SJCRH30 (cell line): ENCODE data around the gene SLC9A9. TPM values are rescaled to one million over a fixed set of nuclear protein-coding genes. Genes with fewer than 3 reads are reported as not detected.

Source experiments
- DNase-seq, 2 experiments: peaks; one replicate each; pipeline ENCODE4 v3.0.0-alpha.2; 2015 to 2020
- H3K27ac ChIP-seq: fragments of 250-450 bp; sonication (Bioruptor Pico); 2 replicates; pipeline ENCODE4 v1.5.1; 2020; ENCODE audit warnings: mild to moderate bottlenecking, moderate library complexity
- H3K27me3 ChIP-seq: fragments of 250-450 bp; sonication (Bioruptor Pico); 2 replicates; pipeline ENCODE4 v1.5.1; 2020; ENCODE audit warnings: mild to moderate bottlenecking, moderate library complexity
- H3K36me3 ChIP-seq: fragments of 250-450 bp; sonication (Bioruptor Pico); 2 replicates; pipeline ENCODE4 v1.5.1; 2020; ENCODE audit warnings: mild to moderate bottlenecking, moderate library complexity
- H3K4me1 ChIP-seq: fragments of 250-450 bp; sonication (Bioruptor Pico); 2 replicates; pipeline ENCODE4 v1.5.1; 2020; ENCODE audit warnings: mild to moderate bottlenecking, moderate library complexity
- H3K4me3 ChIP-seq: fragments of 250-450 bp; sonication (Bioruptor Pico); 2 replicates; pipeline ENCODE4 v1.5.1; 2020; ENCODE audit warnings: mild to moderate bottlenecking, moderate library complexity
- H3K9me3 ChIP-seq: fragments of 250-450 bp; sonication (Bioruptor Pico); replicated peaks from 2 replicates; pipeline ENCODE4 v1.5.1; 2020; ENCODE audit warnings: mild to moderate bottlenecking, moderate library complexity
- total RNA-seq: library from RNA; depleted of rRNA; stranded (reverse); fragments of >200 nt; shearing (Covaris generic); gene quantifications from 2 replicates; pipeline ENCODE4 v1.2.3, GENCODE V29; 2014

SLC9A9 gene
- total RNA-seq, 1 experiment from 2014 or later, result 1.4 TPM

DNA sequence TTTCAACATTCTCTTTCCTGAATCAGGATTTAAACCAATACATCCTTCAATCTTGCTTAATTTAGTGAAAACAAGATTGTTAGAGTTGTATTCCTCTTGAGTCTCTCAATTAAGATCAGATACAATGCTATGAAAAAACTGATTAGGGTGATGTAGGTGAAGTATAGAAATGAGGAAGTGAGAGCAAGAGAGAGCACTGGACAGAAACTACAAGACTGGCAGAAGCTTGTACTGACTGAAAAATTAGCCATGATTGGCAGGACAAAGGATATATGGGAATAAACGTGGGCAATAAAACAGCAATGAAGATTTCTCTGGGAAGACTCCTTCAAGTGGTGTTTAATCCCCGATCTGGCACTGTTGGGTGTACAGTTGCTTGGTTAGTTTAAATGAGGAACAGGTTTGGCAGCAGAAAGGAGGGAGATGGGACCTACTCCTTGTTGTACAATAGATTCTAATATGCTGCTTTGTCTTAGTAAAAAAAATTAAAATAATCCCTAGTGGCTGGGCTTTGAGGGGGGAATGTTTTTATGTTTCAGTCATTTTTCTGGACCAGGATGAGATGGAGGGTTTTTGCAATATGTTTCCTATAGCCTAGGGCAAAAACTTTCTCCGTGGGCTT lies 252.7 kb downstream of the SLC9A9 start:
- Histone ChIP-seq H3K9me3 (no peaks in the 10 kb centered on the region), H3K27me3 (peaks cover 9% of the 10 kb centered on the region; the same call in 1 of the 2 replicates), H3K4me1 (no peaks in the 10 kb centered on the region), H3K27ac (no peak overlapping the region), H3K4me3 (no peak overlapping the region), H3K36me3 (no peaks in the 10 kb centered on the region)
- DNase-seq, result no peak

DNA sequence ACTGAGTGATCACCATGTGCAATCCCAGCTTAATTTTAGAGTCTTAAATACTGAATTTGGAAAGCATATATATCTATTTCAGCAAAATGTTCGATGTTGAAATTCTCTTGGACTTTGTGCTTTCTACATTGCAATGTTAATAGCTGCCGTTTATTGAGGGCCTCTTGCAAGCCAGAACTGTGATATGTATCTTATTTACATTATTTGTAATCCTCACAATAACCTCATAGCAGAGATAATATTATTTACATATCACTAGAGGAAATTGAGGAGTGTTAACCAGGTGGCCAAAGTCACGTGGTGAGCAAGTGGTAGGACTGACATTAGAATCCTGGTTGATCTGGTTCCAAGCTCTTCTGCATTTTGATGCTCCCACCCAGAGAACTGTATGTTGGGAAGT lies 254.1 kb downstream of the SLC9A9 start:
- Histone ChIP-seq H3K27ac (no peak overlapping the region), H3K4me1 (no peaks in the 10 kb centered on the region), H3K4me3 (no peak overlapping the region), H3K9me3 (no peaks in the 10 kb centered on the region), H3K36me3 (no peaks in the 10 kb centered on the region), H3K27me3 (peaks cover 9% of the 10 kb centered on the region; the same call in 1 of the 2 replicates)
- DNase-seq, result no peak

DNA sequence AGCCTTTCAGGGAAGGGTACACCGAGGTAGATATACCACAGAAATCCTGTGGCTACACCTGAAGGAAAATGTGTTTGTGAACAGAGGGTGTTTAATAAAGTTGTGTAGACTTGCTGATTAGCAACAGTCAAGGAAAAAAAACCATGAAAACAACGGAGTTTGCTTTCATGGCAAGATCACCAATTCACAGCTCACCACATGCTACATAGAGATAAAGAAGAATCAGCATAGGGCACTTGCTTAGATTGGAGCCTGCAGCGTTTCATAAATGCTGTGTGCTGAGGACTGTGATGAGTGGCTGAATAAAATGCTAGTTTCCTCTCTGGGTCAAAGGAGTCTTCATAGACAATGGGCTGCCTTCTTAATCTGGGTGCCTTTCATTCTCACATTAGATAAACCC lies 257.6 kb downstream of the SLC9A9 start:
- no peak overlapping the region for H3K27ac ChIP-seq

DNA sequence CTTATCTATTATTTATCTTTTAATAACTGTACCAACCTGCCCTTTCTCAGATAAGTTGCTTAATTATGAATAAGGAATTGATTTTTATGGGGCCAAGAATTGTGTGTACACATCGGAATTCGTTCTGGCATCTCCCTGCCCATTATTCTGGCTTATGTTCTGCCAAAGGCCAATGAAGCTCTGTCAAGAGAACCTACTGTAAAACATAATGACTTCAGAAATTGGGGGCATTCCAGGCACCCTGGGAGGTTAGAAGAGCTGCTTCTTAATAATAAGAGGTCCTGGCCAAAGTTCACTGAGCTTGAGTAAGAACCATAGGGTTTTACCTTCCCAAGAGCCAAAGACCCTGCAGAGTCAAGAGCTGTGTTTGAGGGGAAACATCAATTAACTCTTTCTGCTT lies 261.7 kb downstream of the SLC9A9 start:
- Histone ChIP-seq H3K27ac (no peak overlapping the region), H3K9me3 (no peaks in the 10 kb centered on the region), H3K36me3 (no peaks in the 10 kb centered on the region), H3K27me3 (no peaks in the 10 kb centered on the region), H3K4me1 (no peaks in the 10 kb centered on the region), H3K4me3 (no peak overlapping the region)
- DNase-seq, result no peak

More for the DNA sequence above, 257.6 kb downstream of the SLC9A9 start:
- no peak for DNase-seq
- no peaks in the 10 kb centered on the region for H3K4me1 ChIP-seq
- H3K36me3 ChIP-seq, result no peaks in the 10 kb centered on the region
- H3K27me3 ChIP-seq, result no peaks in the 10 kb centered on the region
- H3K4me3 ChIP-seq, result no peak overlapping the region
- no peaks in the 10 kb centered on the region for H3K9me3 ChIP-seq

DNA sequence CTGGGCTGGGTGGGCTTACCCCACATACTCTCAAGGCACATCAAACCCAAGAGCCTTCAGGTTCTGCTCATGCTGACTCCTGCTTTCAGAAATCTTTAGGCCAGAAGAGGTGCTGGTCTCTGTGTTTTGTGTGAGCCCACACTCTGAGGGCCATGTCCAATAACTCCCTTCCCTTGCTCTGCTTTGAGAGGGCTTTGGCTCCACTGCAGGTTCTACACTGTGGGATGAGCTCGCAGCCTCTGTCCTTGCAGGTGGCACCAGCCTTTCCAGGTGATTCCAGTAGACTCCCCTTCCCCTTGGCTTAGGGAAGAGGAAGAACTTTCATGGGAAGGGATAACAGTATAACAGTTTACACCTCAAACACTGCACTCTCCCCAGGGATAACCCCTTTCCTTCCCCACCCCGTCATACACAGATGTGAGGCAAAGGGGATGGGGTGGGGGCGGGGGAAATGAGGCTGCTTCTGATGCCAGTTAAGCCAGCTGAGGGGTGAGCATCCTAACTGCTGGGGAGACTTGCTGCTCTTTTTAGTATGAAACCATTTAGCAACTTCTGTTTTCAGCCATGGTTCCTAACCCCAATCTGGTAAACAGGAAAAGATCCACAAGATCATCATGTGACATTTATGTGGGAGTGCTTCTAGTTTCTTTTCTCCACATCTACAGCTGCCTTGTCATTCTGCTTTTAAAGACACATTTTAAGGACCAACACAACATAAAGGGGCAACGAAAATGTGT lies 262.4 kb downstream of the SLC9A9 start:
- DNase-seq, result no peak

DNA sequence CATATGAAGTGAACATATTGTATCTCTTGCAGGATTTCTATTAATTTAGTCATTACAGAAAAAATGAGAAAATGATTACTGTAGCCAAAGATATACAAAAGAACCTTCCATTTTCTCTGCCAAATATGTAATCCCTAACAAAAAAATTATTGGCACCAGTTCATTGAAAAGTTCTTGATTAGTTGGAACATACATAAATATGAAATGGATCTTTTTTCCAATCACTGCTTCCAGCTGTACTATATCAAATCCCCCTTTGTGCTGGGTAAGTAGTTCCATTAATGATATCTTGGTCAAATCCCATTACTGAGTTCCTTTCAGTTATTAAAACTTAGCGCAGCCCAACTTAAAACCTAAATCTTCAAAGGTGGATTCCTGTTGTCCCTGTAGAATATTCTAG lies 263.8 kb downstream of the SLC9A9 start:
- Histone ChIP-seq H3K27me3 (no peaks in the 10 kb centered on the region), H3K4me1 (0 out of 2 replicates have a peak, but pooled peaks cover 2% of the 10 kb centered on the region), H3K9me3 (no peaks in the 10 kb centered on the region), H3K27ac (no peak overlapping the region), H3K36me3 (no peaks in the 10 kb centered on the region), H3K4me3 (no peak overlapping the region)
- no peak for DNase-seq

More for the DNA sequence above, 262.4 kb downstream of the SLC9A9 start:
- H3K36me3 ChIP-seq, result no peaks in the 10 kb centered on the region
- H3K27ac ChIP-seq, result no peak overlapping the region
- no peak overlapping the region for H3K4me3 ChIP-seq
- H3K9me3 ChIP-seq, result no peaks in the 10 kb centered on the region
- H3K4me1 ChIP-seq, result no peaks in the 10 kb centered on the region
- H3K27me3 ChIP-seq, result no peaks in the 10 kb centered on the region

DNA sequence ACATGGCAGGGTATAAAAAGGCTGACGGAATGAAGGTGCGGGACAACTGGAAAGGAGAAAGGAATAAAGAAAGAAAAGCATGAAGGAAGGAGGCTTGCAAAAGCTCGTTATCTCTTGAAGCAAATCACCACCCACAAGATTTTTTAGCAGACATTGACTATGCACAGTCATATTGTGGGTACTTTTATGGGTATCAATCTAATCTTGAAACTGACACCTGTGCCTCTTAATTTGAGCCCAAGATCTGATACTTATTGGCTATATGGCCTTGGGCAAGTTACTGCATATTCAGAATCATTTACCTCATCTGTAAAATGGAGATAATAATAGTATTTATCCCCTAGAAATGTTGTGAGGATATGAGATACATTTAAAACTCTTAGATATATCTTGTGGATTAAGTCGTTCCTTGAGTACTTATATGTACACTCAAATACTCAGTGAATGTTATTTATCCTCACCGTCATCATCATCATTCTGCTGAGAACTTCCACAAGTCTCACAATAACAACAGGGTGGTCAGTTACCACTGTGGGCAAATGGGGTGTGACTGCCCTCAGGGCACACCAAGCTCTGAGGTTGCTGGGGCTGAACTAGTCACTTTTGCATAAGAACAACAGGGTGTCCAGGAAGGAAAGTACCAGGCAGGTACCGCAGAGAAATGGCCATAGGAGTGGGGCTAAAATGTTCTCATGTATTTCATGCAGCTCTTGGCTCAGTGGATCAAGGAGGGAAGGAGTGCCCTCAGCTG lies 266.1 kb downstream of the SLC9A9 start:
- DNase-seq, result no peak
- H3K27ac ChIP-seq, result no peak overlapping the region

DNA sequence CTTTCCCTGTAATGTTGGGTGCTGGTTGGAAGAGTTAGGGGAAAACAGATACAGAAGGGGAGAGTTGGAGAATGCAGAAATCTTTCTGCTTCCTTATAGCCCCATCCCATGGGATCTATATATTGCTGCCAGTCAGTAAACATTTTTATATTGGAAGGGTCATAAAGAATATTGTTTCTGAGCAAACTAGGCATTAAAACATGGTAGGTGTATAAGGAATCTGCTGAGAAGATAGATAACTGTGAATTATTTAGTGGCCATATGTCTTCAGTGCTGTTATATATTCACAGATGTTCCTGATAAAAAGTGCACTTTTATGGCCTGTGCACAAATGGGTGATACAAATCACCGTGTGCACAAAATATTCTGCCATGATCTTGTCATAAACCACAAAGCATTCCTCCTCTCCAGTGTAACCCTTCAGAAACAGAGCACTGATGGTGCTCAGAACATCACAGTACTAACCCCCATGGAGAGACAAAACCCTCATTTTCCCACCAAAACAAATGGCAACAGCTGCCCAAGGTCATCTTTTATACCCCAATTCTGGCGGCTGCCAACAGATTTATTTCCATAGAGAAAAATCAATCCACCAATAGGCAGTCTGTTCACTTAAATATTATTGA lies 269.3 kb downstream of the SLC9A9 start:
- Histone ChIP-seq H3K36me3 (no peaks in the 10 kb centered on the region), H3K27me3 (no peaks in the 10 kb centered on the region), H3K9me3 (no peaks in the 10 kb centered on the region), H3K4me3 (no peak overlapping the region), H3K4me1 (0 out of 2 replicates have a peak, but pooled peaks cover 3% of the 10 kb centered on the region), H3K27ac (no peak overlapping the region)
- DNase-seq, result peak; percentile 9 to 39

More for the DNA sequence above, 266.1 kb downstream of the SLC9A9 start:
- Histone ChIP-seq H3K4me1 (0 out of 2 replicates have a peak, but pooled peaks cover 3% of the 10 kb centered on the region), H3K36me3 (no peaks in the 10 kb centered on the region), H3K27me3 (no peaks in the 10 kb centered on the region), H3K9me3 (no peaks in the 10 kb centered on the region), H3K4me3 (no peak overlapping the region)

DNA sequence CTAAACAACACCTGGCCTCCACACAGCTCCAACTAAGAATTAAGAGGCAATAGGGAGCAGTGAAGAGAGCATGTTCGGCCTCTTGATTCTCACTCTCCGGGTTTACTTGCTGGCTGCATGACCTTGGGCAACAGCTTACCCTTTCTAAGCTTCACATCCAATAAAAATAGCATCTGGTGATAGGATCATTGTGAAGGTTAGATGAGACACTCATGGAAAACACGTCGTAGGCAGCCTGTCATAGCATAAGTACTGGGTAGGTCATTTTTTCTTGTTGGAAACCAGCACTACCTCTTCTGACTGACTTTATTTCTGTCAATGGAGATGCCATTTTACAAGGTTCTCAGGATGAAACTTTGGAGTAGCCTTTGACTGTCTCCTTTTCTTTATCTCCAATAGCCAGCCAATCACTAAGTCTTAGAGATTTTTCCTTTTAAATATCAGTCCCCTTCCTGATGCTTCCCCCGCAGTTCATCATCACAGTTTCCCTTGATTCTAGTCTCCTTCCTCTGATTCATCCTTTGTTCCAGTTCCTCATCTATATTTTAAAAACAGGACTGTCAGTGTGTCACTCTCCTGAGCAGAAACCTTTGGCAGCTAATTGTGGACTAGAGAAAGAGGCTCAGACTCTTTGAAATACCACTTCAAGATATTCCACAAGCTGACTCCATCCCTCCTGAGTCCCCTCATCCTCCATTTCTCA lies 271.5 kb downstream of the SLC9A9 start:
- Histone ChIP-seq H3K36me3 (no peaks in the 10 kb centered on the region), H3K9me3 (no peaks in the 10 kb centered on the region), H3K27ac (no peak overlapping the region), H3K4me1 (0 out of 2 replicates have a peak, but pooled peaks cover 3% of the 10 kb centered on the region), H3K4me3 (no peak overlapping the region), H3K27me3 (0 out of 2 replicates have a peak, but pooled peaks cover 3% of the 10 kb centered on the region)
- no peak for DNase-seq

DNA sequence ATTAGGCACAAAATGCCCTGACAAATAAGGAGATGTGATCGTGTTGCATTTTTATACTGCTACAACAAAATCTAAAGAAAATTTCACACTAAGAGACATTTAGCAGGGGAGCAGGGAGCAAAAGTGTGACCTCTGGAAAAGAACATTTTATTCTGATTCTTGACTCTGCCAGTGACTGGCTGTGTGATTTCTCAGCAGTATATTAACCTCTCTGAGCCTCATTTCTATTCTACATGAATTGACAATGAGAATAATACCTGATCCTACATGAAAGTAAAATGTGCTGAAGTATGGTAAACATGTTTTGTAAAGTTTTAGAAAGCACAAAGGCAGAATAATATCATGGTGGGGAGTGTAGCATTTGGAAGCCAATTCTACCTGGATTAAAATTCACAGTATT lies 273.3 kb downstream of the SLC9A9 start:
- no peak overlapping the region for H3K27ac ChIP-seq
- H3K27me3 ChIP-seq, result 0 out of 2 replicates have a peak, but pooled peaks cover 3% of the 10 kb centered on the region
- DNase-seq, result no peak
- H3K36me3 ChIP-seq, result no peaks in the 10 kb centered on the region
- no peaks in the 10 kb centered on the region for H3K9me3 ChIP-seq
- no peak overlapping the region for H3K4me3 ChIP-seq
- 0 out of 2 replicates have a peak, but pooled peaks cover 3% of the 10 kb centered on the region for H3K4me1 ChIP-seq

DNA sequence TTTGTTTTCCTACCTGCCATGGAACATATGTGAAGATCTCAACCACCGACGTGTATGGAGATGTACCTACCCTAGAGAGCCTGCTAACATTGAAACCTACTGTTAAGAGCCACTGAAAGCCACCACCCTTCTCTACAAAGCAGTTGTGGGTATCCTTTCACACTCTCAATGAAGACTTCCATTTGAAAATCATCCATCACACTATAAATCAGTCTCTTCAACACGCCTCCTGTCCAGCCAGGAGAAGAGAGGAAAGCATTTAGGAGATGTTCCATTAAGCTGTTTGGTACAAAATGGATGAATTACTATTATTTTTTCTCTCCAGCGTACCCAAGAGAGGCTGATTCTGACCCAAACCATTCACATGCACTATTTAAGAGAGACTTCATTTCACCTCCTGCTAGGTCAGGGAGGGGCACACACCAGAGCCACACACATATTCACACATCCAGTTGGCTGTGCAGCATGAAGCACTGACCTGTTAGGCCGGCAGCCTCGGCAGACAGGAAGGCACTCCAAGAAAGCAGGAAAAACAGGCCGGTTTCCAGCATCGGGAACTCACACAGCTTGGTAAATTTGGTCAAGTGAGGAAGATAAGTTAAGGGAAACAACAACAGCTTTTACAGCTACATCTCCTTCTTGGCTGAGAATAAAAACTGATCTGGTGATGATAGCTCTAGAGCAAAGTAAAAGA lies 274.5 kb downstream of the SLC9A9 start:
- DNase-seq, result no peak
- no peaks in the 10 kb centered on the region for H3K36me3 ChIP-seq

DNA sequence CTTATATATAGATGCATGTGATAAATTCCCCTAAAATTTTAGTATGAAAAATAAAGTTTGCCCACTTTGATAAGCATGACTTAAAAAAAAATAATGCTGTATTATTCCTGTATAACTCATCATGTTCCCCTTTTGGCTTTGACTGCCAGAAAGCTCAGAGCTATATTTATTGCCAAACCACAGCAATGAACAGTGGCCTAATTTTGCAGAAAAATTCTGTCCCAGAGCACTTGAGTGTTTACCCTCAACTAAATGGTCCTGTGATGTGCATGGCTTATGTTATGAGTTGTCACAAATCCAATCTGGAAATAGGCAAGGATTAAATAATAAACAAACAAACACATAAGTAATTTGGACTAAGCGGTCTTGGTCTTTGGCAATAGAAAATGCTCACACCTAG lies 276.7 kb downstream of the SLC9A9 start:
- DNase-seq, result no peak
- Histone ChIP-seq H3K36me3 (no peaks in the 10 kb centered on the region), H3K9me3 (no peaks in the 10 kb centered on the region), H3K4me1 (no peaks in the 10 kb centered on the region), H3K4me3 (no peak overlapping the region), H3K27ac (no peak overlapping the region), H3K27me3 (0 out of 2 replicates have a peak, but pooled peaks cover 3% of the 10 kb centered on the region)

More for the DNA sequence above, 274.5 kb downstream of the SLC9A9 start:
- no peak overlapping the region for H3K27ac ChIP-seq
- H3K9me3 ChIP-seq, result no peaks in the 10 kb centered on the region
- H3K27me3 ChIP-seq, result 0 out of 2 replicates have a peak, but pooled peaks cover 3% of the 10 kb centered on the region
- no peaks in the 10 kb centered on the region for H3K4me1 ChIP-seq
- no peak overlapping the region for H3K4me3 ChIP-seq

DNA sequence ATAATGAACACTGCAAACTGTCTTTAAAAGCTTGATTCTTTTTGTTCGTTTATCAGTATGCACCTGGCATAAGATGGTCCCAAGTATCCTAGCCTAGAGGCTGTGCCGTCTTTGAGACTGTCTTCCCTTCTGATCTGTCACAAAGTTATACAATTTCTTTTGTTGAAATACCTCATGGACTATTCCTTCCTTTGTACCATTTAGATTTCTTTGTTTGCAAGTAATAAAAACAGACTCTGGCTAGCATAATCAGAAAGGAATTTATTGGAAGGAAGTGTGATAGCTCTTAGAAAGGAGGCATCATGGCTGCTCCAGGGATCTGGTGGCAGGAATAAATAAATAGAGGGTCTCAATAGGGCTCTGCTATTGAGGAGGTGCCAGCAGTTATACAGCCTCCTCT lies 280.4 kb downstream of the SLC9A9 start:
- DNase-seq, result no peak
- Histone ChIP-seq H3K27me3 (0 out of 2 replicates have a peak, but pooled peaks cover 3% of the 10 kb centered on the region), H3K27ac (no peak overlapping the region), H3K4me1 (no peaks in the 10 kb centered on the region), H3K4me3 (no peak overlapping the region), H3K36me3 (no peaks in the 10 kb centered on the region), H3K9me3 (no peaks in the 10 kb centered on the region)
